Neural cell (in vitro differentiated cells): ENCODE data around the gene COPS2. TPM values are rescaled to one million over a fixed set of nuclear protein-coding genes. Genes with fewer than 3 reads are reported as not detected.

Experiments
- H2AFZ ChIP-seq: fragments of 200-600, 300-800 bp; sonication (generic), shearing (Covaris generic); 2 replicates; pipeline ENCODE4 v1.6.0; 2014; ENCODE audit warnings: low read depth, mild to moderate bottlenecking, antibody characterized with exemption, low read length, moderate library complexity
- H3F3A ChIP-seq: fragments of 200-600 bp; shearing (Covaris generic); 2 replicates; pipeline ENCODE4 v1.6.1; 2016; ENCODE audit warnings: mild to moderate bottlenecking, moderate library complexity, mixed read lengths, antibody characterized with exemption, low read length; ENCODE audit not compliant: insufficient read depth, poor library complexity, severe bottlenecking
- H3K27ac ChIP-seq: fragments of 200-600, 300-800 bp; sonication (generic), shearing (Covaris generic); 2 replicates; pipeline ENCODE4 v1.5.1; 2014; ENCODE audit warnings: mild to moderate bottlenecking, low read length, moderate library complexity
- H3K27me3 ChIP-seq: fragments of 300-800, 200-600 bp; sonication (generic), shearing (Covaris generic); 2 replicates; pipeline ENCODE4 v1.6.0; 2014; ENCODE audit warnings: mild to moderate bottlenecking, low read depth, low read length, moderate library complexity; ENCODE audit not compliant: insufficient read depth
- H3K36me3 ChIP-seq: fragments of 300-800, 200-600 bp; sonication (generic), shearing (Covaris generic); 2 replicates; pipeline ENCODE4 v1.5.1; 2014; ENCODE audit warnings: mild to moderate bottlenecking, antibody characterized with exemption, low read length, moderate library complexity; ENCODE audit not compliant: insufficient read depth
- H3K4me2 ChIP-seq: fragments of 300-800, 200-600 bp; sonication (generic), shearing (Covaris generic); 2 replicates; pipeline ENCODE4 v1.6.0; 2014; ENCODE audit warnings: mild to moderate bottlenecking, low read length
- H3K4me3 ChIP-seq: fragments of 300-800, 200-600 bp; sonication (generic), shearing (Covaris generic); 2 replicates; pipeline ENCODE4 v1.5.1; 2014; ENCODE audit warnings: mild to moderate bottlenecking, low read length, moderate library complexity
- H3K79me2 ChIP-seq: fragments of 200-600 bp; shearing (Covaris generic); replicated peaks from 2 replicates; pipeline ENCODE4 v1.6.0; 2014; ENCODE audit warnings: mild to moderate bottlenecking, low read length, moderate library complexity; ENCODE audit not compliant: insufficient read depth
- H3K9ac ChIP-seq: fragments of 300-800, 200-600 bp; sonication (generic), shearing (Covaris generic); 2 replicates; pipeline ENCODE4 v1.6.1; 2016; ENCODE audit warnings: mild to moderate bottlenecking, low read length, mixed read lengths
- H3K9me2 ChIP-seq: fragments of 200-600 bp; shearing (Covaris generic); 2 replicates; pipeline ENCODE4 v1.6.1; 2016; ENCODE audit warnings: mild to moderate bottlenecking, low read length, mixed read lengths; ENCODE audit not compliant: insufficient read depth
- H3K9me3 ChIP-seq: fragments of 200-600, 300-800 bp; sonication (generic), shearing (Covaris generic); 2 replicates; pipeline ENCODE4 v1.6.1; 2016; ENCODE audit warnings: mild to moderate bottlenecking, mixed run types, low read length, moderate library complexity, mixed read lengths
- H4K20me1 ChIP-seq: fragments of 200-600 bp; shearing (Covaris generic); 2 replicates; pipeline ENCODE4 v1.6.1; 2016; ENCODE audit warnings: mild to moderate bottlenecking, mixed run types; ENCODE audit not compliant: insufficient read depth
- EP300 ChIP-seq: fragments of 450-650 bp; conservative IDR thresholded peaks from 2 replicates; pipeline ENCODE4 v1.6.1; 2014; ENCODE audit warnings: antibody characterized with exemption, mild to moderate bottlenecking, moderate library complexity; ENCODE audit not compliant: poor library complexity, severe bottlenecking
- EZH2 ChIP-seq: fragments of 200-600, 300-800 bp; shearing (Covaris generic), sonication (generic); IDR thresholded peaks from 2 replicates; pipeline ENCODE4 v1.6.1; 2014; ENCODE audit warnings: antibody characterized with exemption, low read length, borderline replicate concordance, mild to moderate bottlenecking; ENCODE audit not compliant: insufficient read depth, poor library complexity, severe bottlenecking
- MXI1 ChIP-seq: fragments of 450-650 bp; conservative IDR thresholded peaks from 2 replicates; pipeline ENCODE4 v1.6.1; 2014; ENCODE audit warnings: antibody characterized with exemption, mild to moderate bottlenecking; ENCODE audit not compliant: poor library complexity, severe bottlenecking
- POLR2AphosphoS5 ChIP-seq: IDR thresholded peaks from 2 replicates; pipeline ENCODE4 v1.6.1; 2012
- RAD21 ChIP-seq: fragments of 450-650 bp; conservative IDR thresholded peaks from 2 replicates; pipeline ENCODE4 v1.6.1; 2014; ENCODE audit warnings: antibody characterized with exemption, mild to moderate bottlenecking, moderate library complexity
- SMC3 ChIP-seq: fragments of 450-650 bp; conservative IDR thresholded peaks from 2 replicates; pipeline ENCODE4 v1.6.1; 2014; ENCODE audit warnings: antibody characterized with exemption, mild to moderate bottlenecking, moderate library complexity; ENCODE audit not compliant: poor library complexity
- TAF1 ChIP-seq: IDR thresholded peaks from 2 replicates; pipeline ENCODE4 v1.6.1; 2012; ENCODE audit warnings: low read depth
- polyA plus RNA-seq: library from polyadenylated mRNA; depleted of rRNA; stranded (reverse); fragments of >200 nt; gene quantifications from 2 replicates; pipeline ENCODE4 v1.2.3, GENCODE V29; 2014
- TF ChIP-seq, protein P1 (sequence below): IDR thresholded peaks from 2 replicates; pipeline ENCODE4 v1.6.1; 2012; ENCODE audit warnings: borderline replicate concordance
- TF ChIP-seq, protein P2 (sequence below): fragments of 450-650 bp; IDR thresholded peaks from 2 replicates; pipeline ENCODE4 v1.5.1; 2014; ENCODE audit warnings: antibody characterized with exemption, mild to moderate bottlenecking, moderate library complexity; ENCODE audit not compliant: poor library complexity, severe bottlenecking

COPS2 gene
- polyA plus RNA-seq, 1 donor from 2014 or later = 88.8 TPM

DNA sequence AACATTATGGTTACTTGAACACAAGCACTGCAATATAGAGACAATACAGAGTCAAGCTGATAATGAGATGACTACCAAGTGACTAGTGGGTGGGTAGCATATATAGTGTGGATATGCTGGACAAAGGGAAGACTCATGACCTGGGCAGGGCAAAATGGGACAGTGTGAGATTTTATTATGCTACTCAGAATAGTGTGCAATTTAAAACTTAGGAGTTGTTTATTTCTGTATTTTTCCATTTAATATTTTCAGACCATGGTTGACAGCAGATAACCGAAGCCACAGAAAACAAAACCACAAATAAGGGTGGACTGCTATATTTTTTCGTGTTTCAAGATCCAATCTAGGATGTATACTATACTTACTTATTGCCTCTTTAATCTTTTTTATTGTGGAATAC, 34.2 kb upstream of the COPS2 start:
- TF ChIP-seq EP300 (no peak), RAD21 (no peak), MXI1 (no peak), EZH2 (no peak), SMC3 (no peak), POLR2AphosphoS5 (no peak), TAF1 (no peak)
- TF ChIP-seq, protein P1, sequence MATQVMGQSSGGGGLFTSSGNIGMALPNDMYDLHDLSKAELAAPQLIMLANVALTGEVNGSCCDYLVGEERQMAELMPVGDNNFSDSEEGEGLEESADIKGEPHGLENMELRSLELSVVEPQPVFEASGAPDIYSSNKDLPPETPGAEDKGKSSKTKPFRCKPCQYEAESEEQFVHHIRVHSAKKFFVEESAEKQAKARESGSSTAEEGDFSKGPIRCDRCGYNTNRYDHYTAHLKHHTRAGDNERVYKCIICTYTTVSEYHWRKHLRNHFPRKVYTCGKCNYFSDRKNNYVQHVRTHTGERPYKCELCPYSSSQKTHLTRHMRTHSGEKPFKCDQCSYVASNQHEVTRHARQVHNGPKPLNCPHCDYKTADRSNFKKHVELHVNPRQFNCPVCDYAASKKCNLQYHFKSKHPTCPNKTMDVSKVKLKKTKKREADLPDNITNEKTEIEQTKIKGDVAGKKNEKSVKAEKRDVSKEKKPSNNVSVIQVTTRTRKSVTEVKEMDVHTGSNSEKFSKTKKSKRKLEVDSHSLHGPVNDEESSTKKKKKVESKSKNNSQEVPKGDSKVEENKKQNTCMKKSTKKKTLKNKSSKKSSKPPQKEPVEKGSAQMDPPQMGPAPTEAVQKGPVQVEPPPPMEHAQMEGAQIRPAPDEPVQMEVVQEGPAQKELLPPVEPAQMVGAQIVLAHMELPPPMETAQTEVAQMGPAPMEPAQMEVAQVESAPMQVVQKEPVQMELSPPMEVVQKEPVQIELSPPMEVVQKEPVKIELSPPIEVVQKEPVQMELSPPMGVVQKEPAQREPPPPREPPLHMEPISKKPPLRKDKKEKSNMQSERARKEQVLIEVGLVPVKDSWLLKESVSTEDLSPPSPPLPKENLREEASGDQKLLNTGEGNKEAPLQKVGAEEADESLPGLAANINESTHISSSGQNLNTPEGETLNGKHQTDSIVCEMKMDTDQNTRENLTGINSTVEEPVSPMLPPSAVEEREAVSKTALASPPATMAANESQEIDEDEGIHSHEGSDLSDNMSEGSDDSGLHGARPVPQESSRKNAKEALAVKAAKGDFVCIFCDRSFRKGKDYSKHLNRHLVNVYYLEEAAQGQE = no peak
- TF ChIP-seq, protein P2, sequence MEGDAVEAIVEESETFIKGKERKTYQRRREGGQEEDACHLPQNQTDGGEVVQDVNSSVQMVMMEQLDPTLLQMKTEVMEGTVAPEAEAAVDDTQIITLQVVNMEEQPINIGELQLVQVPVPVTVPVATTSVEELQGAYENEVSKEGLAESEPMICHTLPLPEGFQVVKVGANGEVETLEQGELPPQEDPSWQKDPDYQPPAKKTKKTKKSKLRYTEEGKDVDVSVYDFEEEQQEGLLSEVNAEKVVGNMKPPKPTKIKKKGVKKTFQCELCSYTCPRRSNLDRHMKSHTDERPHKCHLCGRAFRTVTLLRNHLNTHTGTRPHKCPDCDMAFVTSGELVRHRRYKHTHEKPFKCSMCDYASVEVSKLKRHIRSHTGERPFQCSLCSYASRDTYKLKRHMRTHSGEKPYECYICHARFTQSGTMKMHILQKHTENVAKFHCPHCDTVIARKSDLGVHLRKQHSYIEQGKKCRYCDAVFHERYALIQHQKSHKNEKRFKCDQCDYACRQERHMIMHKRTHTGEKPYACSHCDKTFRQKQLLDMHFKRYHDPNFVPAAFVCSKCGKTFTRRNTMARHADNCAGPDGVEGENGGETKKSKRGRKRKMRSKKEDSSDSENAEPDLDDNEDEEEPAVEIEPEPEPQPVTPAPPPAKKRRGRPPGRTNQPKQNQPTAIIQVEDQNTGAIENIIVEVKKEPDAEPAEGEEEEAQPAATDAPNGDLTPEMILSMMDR = no peak
- H3F3A ChIP-seq = no peaks in the 10 kb centered on the region
- H3K79me2 ChIP-seq = no peaks in the 10 kb centered on the region
- H3K9me3 ChIP-seq = no peaks in the 10 kb centered on the region
- no peak overlapping the region for H3K4me3 ChIP-seq
- no peaks in the 10 kb centered on the region for H4K20me1 ChIP-seq
- no peaks in the 10 kb centered on the region for H3K9me2 ChIP-seq
- H3K27ac ChIP-seq = no peak overlapping the region
- H3K27me3 ChIP-seq = no peaks in the 10 kb centered on the region
- H3K9ac ChIP-seq = no peak overlapping the region
- no peak overlapping the region for H2AFZ ChIP-seq
- H3K36me3 ChIP-seq = no peaks in the 10 kb centered on the region
- no peak overlapping the region for H3K4me2 ChIP-seq

DNA sequence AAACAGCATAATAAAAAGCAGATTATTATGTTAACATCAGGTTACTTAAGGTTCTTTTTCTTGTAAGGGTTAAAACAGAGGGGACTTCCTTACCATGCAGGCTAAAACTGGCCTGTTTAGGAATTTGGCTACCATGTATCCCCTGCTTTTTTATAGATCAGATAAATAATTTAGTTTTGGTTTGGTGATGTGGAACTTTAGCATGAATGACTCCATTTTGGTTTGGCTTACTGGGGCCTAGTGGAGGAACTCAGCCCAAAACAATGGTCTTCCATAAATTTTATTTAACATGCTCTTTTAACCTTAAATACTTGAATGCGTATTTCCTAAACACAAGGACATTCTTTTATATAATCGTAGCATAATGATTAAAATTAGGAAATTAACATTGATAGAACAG, 33.5 kb upstream of the COPS2 start:
- TF ChIP-seq RAD21 = no peak
- no peak for TF ChIP-seq POLR2AphosphoS5
- no peaks in the 10 kb centered on the region for H3K27me3 ChIP-seq
- no peak overlapping the region for H3K4me2 ChIP-seq
- no peaks in the 10 kb centered on the region for H3K36me3 ChIP-seq
- no peaks in the 10 kb centered on the region for H3K79me2 ChIP-seq
- no peaks in the 10 kb centered on the region for H4K20me1 ChIP-seq
- no peak overlapping the region for H3K27ac ChIP-seq
- H3K9ac ChIP-seq = no peak overlapping the region
- no peaks in the 10 kb centered on the region for H3K9me3 ChIP-seq
- no peaks in the 10 kb centered on the region for H3F3A ChIP-seq
- no peak overlapping the region for H3K4me3 ChIP-seq
- no peaks in the 10 kb centered on the region for H3K9me2 ChIP-seq
- H2AFZ ChIP-seq = no peak overlapping the region
